CD1c-positive myeloid dendritic cell (primary cell): ENCODE measurements around the gene ACER1.
"Not testable (repeated sequence)": the region's sequence is repeated elsewhere in the genome, so short reads cannot be mapped to it uniquely, and the experiment has no call there.

ENCODE experiments used
- DNase-seq: peaks from one replicate; pipeline ENCODE4 v3.0.0-alpha.2; 2016; ENCODE audit errors: extremely low spot score

Gene ACER1

GRCh38 chr19:6357174-6357573 lies 23.8 kb upstream of the ACER1 start:
- no peak for DNase-seq

GRCh38 chr19:6355321-6356040 lies 22.1 kb upstream of the ACER1 start:
- not testable (repeated sequence) for DNase-seq

GRCh38 chr19:6354098-6354674 lies 20.8 kb upstream of the ACER1 start:
- DNase-seq, result no peak

- DNase-seq, result no peak
These were observed 19.2 kb upstream of the ACER1 start for GRCh38 chr19:6352381-6353165.

- DNase-seq, result no peak
These were observed 17.3 kb upstream of the ACER1 start for GRCh38 chr19:6350688-6351087.

- DNase-seq, result not testable (repeated sequence)
These were observed 15.9 kb upstream of the ACER1 start for GRCh38 chr19:6349271-6349670.

- peak; percentile 14 for DNase-seq
These were observed 10.1 kb upstream of the ACER1 start for GRCh38 chr19:6343462-6343861.

GRCh38 chr19:6340493-6341201 lies 7.2 kb upstream of the ACER1 start:
- no peak for DNase-seq

GRCh38 chr19:6334490-6335285 lies 1.3 kb upstream of the ACER1 start:
- DNase-seq, result no peak

- no peak for DNase-seq
These were observed 6.6 kb downstream of the ACER1 start for GRCh38 chr19:6326815-6327214.

GRCh38 chr19:6325614-6326013 lies 7.8 kb downstream of the ACER1 start:
- DNase-seq, result no peak

- DNase-seq, result no peak
These were observed 8.7 kb downstream of the ACER1 start for GRCh38 chr19:6324757-6325156.

GRCh38 chr19:6322284-6322683 lies 11.1 kb downstream of the ACER1 start:
- no peak for DNase-seq

GRCh38 chr19:6319376-6319775 lies 14.0 kb downstream of the ACER1 start:
- DNase-seq, result no peak

- DNase-seq, result no peak
These were observed 14.6 kb downstream of the ACER1 start for GRCh38 chr19:6318772-6319171.

- not testable (repeated sequence) for DNase-seq
These were observed 17.8 kb downstream of the ACER1 start for GRCh38 chr19:6315646-6316045.

- DNase-seq, result no peak
These were observed 19.9 kb downstream of the ACER1 start for GRCh38 chr19:6313398-6313969.

- no peak for DNase-seq
These were observed 21.4 kb downstream of the ACER1 start for GRCh38 chr19:6312018-6312417.

- no peak for DNase-seq
These were observed 35.0 kb downstream of the ACER1 start for GRCh38 chr19:6298413-6298812.

- no peak for DNase-seq
These were observed 36.2 kb downstream of the ACER1 start for GRCh38 chr19:6297202-6297601.

GRCh38 chr19:6292006-6292405 lies 41.4 kb downstream of the ACER1 start:
- no peak for DNase-seq
